ENCODE data around the gene NOD1. TPM values are rescaled to one million over a fixed set of nuclear protein-coding genes. Genes with fewer than 3 reads are reported as not detected.
A peak's percentile ranks its signal among the peaks of the same experiment; 100 is the strongest.

Gene NOD1
- total and polyA plus RNA-seq, 2 of the 13 experiments (the other 11 are each of a cell fraction or from before 2014, with no cell fraction given), result 1.7 to 2.9 TPM

GRCh38 chr7:30525429-30525828, 46.8 kb upstream of the NOD1 start (continued):
- TF ChIP-seq EP300 (IDR thresholded peaks at IDR 0.05; ENCODE audit: low read depth in 2 of 2, low read length in 2 of 2), result peak in 1 of 2 experiments; percentile 16; a peak in 1 of 4 replicates
- no peak for TF ChIP-seq EP300 (CRISPR knock-in tag; IDR thresholded peaks at IDR 0.05; ENCODE audit: borderline replicate concordance)
- TF ChIP-seq, protein P1, sequence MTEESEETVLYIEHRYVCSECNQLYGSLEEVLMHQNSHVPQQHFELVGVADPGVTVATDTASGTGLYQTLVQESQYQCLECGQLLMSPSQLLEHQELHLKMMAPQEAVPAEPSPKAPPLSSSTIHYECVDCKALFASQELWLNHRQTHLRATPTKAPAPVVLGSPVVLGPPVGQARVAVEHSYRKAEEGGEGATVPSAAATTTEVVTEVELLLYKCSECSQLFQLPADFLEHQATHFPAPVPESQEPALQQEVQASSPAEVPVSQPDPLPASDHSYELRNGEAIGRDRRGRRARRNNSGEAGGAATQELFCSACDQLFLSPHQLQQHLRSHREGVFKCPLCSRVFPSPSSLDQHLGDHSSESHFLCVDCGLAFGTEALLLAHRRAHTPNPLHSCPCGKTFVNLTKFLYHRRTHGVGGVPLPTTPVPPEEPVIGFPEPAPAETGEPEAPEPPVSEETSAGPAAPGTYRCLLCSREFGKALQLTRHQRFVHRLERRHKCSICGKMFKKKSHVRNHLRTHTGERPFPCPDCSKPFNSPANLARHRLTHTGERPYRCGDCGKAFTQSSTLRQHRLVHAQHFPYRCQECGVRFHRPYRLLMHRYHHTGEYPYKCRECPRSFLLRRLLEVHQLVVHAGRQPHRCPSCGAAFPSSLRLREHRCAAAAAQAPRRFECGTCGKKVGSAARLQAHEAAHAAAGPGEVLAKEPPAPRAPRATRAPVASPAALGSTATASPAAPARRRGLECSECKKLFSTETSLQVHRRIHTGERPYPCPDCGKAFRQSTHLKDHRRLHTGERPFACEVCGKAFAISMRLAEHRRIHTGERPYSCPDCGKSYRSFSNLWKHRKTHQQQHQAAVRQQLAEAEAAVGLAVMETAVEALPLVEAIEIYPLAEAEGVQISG (CRISPR knock-in tag; IDR thresholded peaks at IDR 0.05), result no peak
- TF ChIP-seq SMARCC2 (IDR thresholded peaks at IDR 0.05), result 0 out of 2 replicates have a peak, but pooled peaks have one; percentile 32
- no peak for TF ChIP-seq SIX1 (CRISPR knock-in tag; IDR thresholded peaks at IDR 0.05; ENCODE audit: borderline replicate concordance)
- TF ChIP-seq SAFB2 (CRISPR knock-in tag; IDR thresholded peaks at IDR 0.05; ENCODE audit: borderline replicate concordance, low read depth), result no peak

GRCh38 chr7:30524545-30524944, 46.0 kb upstream of the NOD1 start:
- FAIRE-seq (peak; percentile 36), DNase-seq (ENCODE audit: low spot score) (peak; percentile 52), ATAC-seq (no peak)
- ChIA-PET POLR2A (no interaction called here), CTCF (ENCODE audit: low intra/inter-chr PET ratio, low total read pairs) (no interaction called here)
- no peak overlapping the region for H2AFZ ChIP-seq (ENCODE audit: low read length)
- in situ Hi-C loops (cut with HindIII; ENCODE audit: extremely low pct_ligation_motif_present, low pct_unique_long_range_greater_than_20kb) (no loop called here), intact Hi-C loops (cut with micrococcal nuclease; ENCODE audit: unreplicated experiment) (no loop called here)
- no peaks in the 10 kb centered on the region for H3K36me3 ChIP-seq (replicated peaks in 1 of 2; ENCODE audit: control insufficient read depth in 1 of 2, insufficient read depth in 2 of 2, low read length in 2 of 2)
- H3K4me3 ChIP-seq (replicated peaks in 1 of 3; ENCODE audit: insufficient read depth in 1 of 3, low read depth in 2 of 3, low read length in 3 of 3), result no peak overlapping the region
- H3K27me3 ChIP-seq (ENCODE audit: control insufficient read depth in 1 of 2, insufficient read depth in 2 of 2, low read length in 2 of 2), result no peaks in the 10 kb centered on the region
- H3K4me2 ChIP-seq (ENCODE audit: low read depth, low read length), result no peak overlapping the region
- peaks cover 49% of the 10 kb centered on the region for H3K4me1 ChIP-seq (ENCODE audit: insufficient read depth, low read length)
- WGBS (ENCODE audit: low lambda C conversion rate), result 3% methylated on average over 2 of the region's 2 CpGs
- H4K20me1 ChIP-seq (ENCODE audit: insufficient read depth, low read length), result no peaks in the 10 kb centered on the region
- H3K9ac ChIP-seq (ENCODE audit: insufficient read depth, low read depth, low read length), result no peak overlapping the region
- H3K9me3 ChIP-seq (ENCODE audit: low read length), result no peaks in the 10 kb centered on the region
- H3K27ac ChIP-seq (ENCODE audit: extremely low read length, insufficient read depth, low read length), result no peak overlapping the region
- BruUV-seq (replicated peaks), result no TSS peak
- no peaks in the 10 kb centered on the region for H3K79me2 ChIP-seq (ENCODE audit: insufficient read depth, low read length)
- TF ChIP-seq ZNF781 (CRISPR knock-in tag; IDR thresholded peaks at IDR 0.05; ENCODE audit: borderline replicate concordance, not compliant biosample characterization), result no peak
- TF ChIP-seq TBX3 (IDR thresholded peaks at IDR 0.05; ENCODE audit: borderline replicate concordance), result peak; percentile 55; the same call in 1 of the 2 replicates
- TF ChIP-seq, protein P2, sequence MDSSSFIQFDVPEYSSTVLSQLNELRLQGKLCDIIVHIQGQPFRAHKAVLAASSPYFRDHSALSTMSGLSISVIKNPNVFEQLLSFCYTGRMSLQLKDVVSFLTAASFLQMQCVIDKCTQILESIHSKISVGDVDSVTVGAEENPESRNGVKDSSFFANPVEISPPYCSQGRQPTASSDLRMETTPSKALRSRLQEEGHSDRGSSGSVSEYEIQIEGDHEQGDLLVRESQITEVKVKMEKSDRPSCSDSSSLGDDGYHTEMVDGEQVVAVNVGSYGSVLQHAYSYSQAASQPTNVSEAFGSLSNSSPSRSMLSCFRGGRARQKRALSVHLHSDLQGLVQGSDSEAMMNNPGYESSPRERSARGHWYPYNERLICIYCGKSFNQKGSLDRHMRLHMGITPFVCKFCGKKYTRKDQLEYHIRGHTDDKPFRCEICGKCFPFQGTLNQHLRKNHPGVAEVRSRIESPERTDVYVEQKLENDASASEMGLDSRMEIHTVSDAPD (CRISPR knock-in tag; IDR thresholded peaks at IDR 0.05), result 0 out of 2 replicates have a peak, but pooled peaks have one; percentile 25
- TF ChIP-seq ARNT2 (CRISPR knock-in tag; IDR thresholded peaks at IDR 0.05; ENCODE audit: low read depth), result no peak
- 0 out of 2 replicates have a peak, but pooled peaks have one; percentile 41 for TF ChIP-seq CBFB (CRISPR knock-in tag; IDR thresholded peaks at IDR 0.05)
- TF ChIP-seq SIN3B (IDR thresholded peaks at IDR 0.05; ENCODE audit: low read length), result no peak
- TF ChIP-seq, protein P3, sequence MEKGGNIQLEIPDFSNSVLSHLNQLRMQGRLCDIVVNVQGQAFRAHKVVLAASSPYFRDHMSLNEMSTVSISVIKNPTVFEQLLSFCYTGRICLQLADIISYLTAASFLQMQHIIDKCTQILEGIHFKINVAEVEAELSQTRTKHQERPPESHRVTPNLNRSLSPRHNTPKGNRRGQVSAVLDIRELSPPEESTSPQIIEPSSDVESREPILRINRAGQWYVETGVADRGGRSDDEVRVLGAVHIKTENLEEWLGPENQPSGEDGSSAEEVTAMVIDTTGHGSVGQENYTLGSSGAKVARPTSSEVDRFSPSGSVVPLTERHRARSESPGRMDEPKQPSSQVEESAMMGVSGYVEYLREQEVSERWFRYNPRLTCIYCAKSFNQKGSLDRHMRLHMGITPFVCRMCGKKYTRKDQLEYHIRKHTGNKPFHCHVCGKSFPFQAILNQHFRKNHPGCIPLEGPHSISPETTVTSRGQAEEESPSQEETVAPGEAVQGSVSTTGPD (CRISPR knock-in tag; IDR thresholded peaks at IDR 0.05), result peak; percentile 33; the same call in 1 of the 2 replicates
- no peak for TF ChIP-seq BORCS8-MEF2B (CRISPR knock-in tag; IDR thresholded peaks at IDR 0.05)

All from HepG2 (cell line).